BLaER1 (cell line): Measurements from ENCODE around the gene BTBD9.

Source experiments
- H3K27ac ChIP-seq: shearing (Covaris generic); formaldehyde crosslinking; 2 replicates; pipeline ENCODE4 v1.8.1; 2022
- H3K27me3 ChIP-seq: shearing (Covaris generic); formaldehyde crosslinking; 2 replicates; pipeline ENCODE4 v1.8.1; 2022
- H3K36me3 ChIP-seq: shearing (Covaris generic); formaldehyde crosslinking; 2 replicates; pipeline ENCODE4 v1.8.1; 2022
- H3K4me1 ChIP-seq: shearing (Covaris generic); formaldehyde crosslinking; 2 replicates; pipeline ENCODE4 v1.8.1; 2022
- H3K4me2 ChIP-seq: shearing (Covaris generic); formaldehyde crosslinking; 2 replicates; pipeline ENCODE4 v1.8.1; 2022
- H3K4me3 ChIP-seq: shearing (Covaris generic); formaldehyde crosslinking; 2 replicates; pipeline ENCODE4 v1.8.1; 2022
- H3K9ac ChIP-seq: shearing (Covaris generic); formaldehyde crosslinking; 2 replicates; pipeline ENCODE4 v1.8.1; 2022
- H3K9me3 ChIP-seq: shearing (Covaris generic); formaldehyde crosslinking; 2 replicates; pipeline ENCODE4 v1.8.1; 2022
- H4K20me1 ChIP-seq: shearing (Covaris generic); formaldehyde crosslinking; 2 replicates; pipeline ENCODE4 v1.8.1; 2022
- Cebpa-rat ChIP-seq: shearing (Covaris generic); IDR thresholded peaks from 2 replicates; pipeline ENCODE4 v1.8.1; 2022

BTBD9 gene

GRCh38 chr6:38341496-38341895 is 298.2 kb downstream of the BTBD9 start:
- no peaks in the 10 kb centered on the region for H3K27me3 ChIP-seq
- H3K27ac ChIP-seq = no peak overlapping the region
- no peak overlapping the region for H3K4me3 ChIP-seq
- no peak for TF ChIP-seq Cebpa-rat
- no peaks in the 10 kb centered on the region for H3K9me3 ChIP-seq
- H3K4me2 ChIP-seq = no peak overlapping the region
- no peaks in the 10 kb centered on the region for H4K20me1 ChIP-seq
- no peaks in the 10 kb centered on the region for H3K4me1 ChIP-seq
- H3K9ac ChIP-seq = no peak overlapping the region
- no peaks in the 10 kb centered on the region for H3K36me3 ChIP-seq

- no peak for TF ChIP-seq Cebpa-rat
- H3K4me3 ChIP-seq = no peak overlapping the region
- H3K9ac ChIP-seq = no peak overlapping the region
- H3K4me2 ChIP-seq = no peak overlapping the region
- no peaks in the 10 kb centered on the region for H3K27me3 ChIP-seq
- H3K4me1 ChIP-seq = no peaks in the 10 kb centered on the region
- peaks cover 8% of the 10 kb centered on the region; the same call in 1 of the 2 replicates for H3K9me3 ChIP-seq
- H4K20me1 ChIP-seq = no peaks in the 10 kb centered on the region
- H3K36me3 ChIP-seq = no peaks in the 10 kb centered on the region
- H3K27ac ChIP-seq = no peak overlapping the region
Observed at GRCh38 chr6:38339914-38340313, 299.8 kb downstream of the BTBD9 start.

DNA sequence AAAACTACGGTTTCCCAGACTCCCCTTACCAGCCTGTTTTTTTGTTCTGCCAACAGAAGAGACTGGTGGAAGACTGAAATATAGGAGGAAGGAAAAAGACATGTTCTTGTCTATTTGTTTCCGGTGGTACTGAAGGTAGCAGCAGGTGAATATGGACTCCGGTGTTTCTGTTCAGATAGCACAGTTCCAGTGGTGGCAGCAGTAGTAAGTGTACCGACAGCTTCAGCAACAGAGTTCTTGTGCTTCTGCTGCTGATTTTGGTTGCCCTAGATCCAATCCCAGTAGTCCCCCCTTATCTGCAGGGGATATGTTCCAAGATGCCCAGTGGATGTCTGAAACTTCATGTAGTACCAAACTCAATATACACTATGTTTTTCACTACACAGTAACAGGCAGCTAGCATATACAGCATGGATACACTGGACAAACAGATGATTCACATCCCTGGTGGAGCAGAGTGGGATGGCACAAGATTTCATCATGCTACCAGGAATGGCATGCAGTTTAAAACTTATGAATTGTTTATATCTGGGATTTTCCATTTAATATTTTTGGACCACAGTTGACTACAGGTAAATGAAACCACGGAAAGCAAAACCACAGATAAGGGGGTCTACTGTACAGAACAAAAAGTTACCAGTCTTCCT is 301.8 kb downstream of the BTBD9 start:
- no peak overlapping the region for H3K4me3 ChIP-seq
- H3K27me3 ChIP-seq = no peaks in the 10 kb centered on the region
- H3K9me3 ChIP-seq = peaks cover 22% of the 10 kb centered on the region
- H3K36me3 ChIP-seq = no peaks in the 10 kb centered on the region
- H3K9ac ChIP-seq = no peak overlapping the region
- H3K4me2 ChIP-seq = no peak overlapping the region
- TF ChIP-seq Cebpa-rat = no peak
- no peak overlapping the region for H3K27ac ChIP-seq
- no peaks in the 10 kb centered on the region for H3K4me1 ChIP-seq
- no peaks in the 10 kb centered on the region for H4K20me1 ChIP-seq

DNA sequence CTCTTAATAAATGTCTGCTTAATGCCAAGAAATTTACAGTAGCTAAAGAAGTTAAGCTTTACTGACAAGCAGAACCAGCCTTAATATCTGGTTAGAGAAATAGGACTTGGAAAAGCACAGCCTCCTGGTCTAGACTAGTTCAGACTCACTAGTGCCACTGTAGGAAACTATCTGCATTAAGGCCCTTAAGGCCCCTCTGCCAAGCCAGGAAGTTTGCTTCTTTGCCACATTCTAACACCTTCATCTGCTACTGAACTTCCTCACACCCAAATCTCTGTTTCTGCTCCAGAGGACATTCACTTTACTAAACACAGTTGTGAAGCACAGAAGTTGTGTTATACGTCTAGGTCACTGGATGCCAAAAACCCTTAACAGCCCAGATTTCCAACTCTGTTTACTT is 302.8 kb downstream of the BTBD9 start:
- H3K4me1 ChIP-seq = no peaks in the 10 kb centered on the region
- H3K27ac ChIP-seq = no peak overlapping the region
- H3K9me3 ChIP-seq = peaks cover 22% of the 10 kb centered on the region
- no peaks in the 10 kb centered on the region for H3K27me3 ChIP-seq
- no peaks in the 10 kb centered on the region for H3K36me3 ChIP-seq
- TF ChIP-seq Cebpa-rat = no peak
- no peak overlapping the region for H3K9ac ChIP-seq
- no peak overlapping the region for H3K4me2 ChIP-seq
- no peak overlapping the region for H3K4me3 ChIP-seq
- no peaks in the 10 kb centered on the region for H4K20me1 ChIP-seq

DNA sequence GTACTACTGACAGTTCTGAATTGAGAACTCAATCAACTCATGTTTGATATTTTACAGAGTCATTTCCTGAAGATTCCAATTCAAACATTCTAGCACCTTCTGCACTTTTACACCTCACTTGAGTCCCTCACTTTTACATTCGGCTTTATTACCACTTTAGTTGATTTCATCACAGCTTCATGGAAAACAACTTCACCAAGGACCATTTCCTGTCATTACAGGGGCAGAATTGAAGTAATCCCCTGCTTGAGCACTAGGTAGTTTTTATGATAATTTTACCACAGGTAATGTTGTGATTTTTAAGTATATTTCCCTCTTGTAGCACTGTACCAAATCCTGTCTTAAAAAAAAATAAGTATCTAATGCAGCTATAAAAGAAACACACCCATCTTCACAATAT is 312.9 kb downstream of the BTBD9 start:
- Histone ChIP-seq H3K9ac (no peak overlapping the region), H3K27ac (no peak overlapping the region), H3K27me3 (no peaks in the 10 kb centered on the region), H4K20me1 (no peaks in the 10 kb centered on the region), H3K4me2 (no peak overlapping the region), H3K36me3 (no peaks in the 10 kb centered on the region), H3K9me3 (no peaks in the 10 kb centered on the region), H3K4me1 (no peaks in the 10 kb centered on the region), H3K4me3 (no peak overlapping the region)
- no peak for TF ChIP-seq Cebpa-rat

GRCh38 chr6:38323216-38323615 is 316.5 kb downstream of the BTBD9 start:
- Histone ChIP-seq H3K9me3 (no peaks in the 10 kb centered on the region), H3K27ac (no peak overlapping the region), H3K4me2 (no peak overlapping the region), H4K20me1 (no peaks in the 10 kb centered on the region), H3K9ac (no peak overlapping the region), H3K4me3 (no peak overlapping the region), H3K27me3 (no peaks in the 10 kb centered on the region), H3K4me1 (no peaks in the 10 kb centered on the region), H3K36me3 (no peaks in the 10 kb centered on the region)
- no peak for TF ChIP-seq Cebpa-rat

DNA sequence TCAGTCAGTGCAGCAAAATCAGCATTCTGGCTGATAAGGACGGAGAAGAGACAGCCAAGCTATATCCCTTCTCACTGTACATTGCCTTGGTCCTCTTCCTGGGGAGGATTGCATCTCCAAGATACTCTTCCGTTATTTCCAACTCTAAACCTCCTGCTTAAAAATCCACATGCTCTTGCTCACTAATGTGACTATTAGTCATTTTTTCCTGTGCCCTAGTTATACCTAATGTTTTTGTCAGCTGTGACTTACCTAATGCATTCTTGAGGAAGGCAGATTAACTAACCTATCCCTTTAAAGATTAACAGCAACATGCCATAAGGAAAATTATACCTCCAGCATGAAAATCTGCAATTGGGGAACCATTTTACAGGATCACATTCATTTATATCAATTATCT is 317.6 kb downstream of the BTBD9 start:
- Histone ChIP-seq H3K4me1 (0 out of 2 replicates have a peak, but pooled peaks cover under 1% of the 10 kb centered on the region), H3K4me3 (no peak overlapping the region), H3K27ac (no peak overlapping the region)

DNA sequence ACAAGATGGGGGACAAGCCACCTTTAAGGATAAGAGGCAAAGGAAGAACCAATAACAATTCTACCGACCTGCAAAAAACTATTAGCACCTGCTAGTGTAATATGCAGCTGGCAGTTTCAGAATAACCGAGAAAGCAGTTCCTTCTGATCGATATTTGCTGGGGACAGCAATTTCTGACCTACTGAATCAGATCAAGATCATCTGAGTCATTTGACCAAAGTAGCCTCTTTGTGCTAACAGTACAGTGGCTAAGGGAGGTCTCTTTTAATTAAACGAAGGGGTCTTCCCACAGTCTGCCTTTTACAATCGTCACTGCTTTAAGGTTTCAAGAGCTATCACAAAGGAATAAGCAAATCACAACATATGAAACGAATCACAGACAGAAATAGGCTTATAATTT is 318.9 kb downstream of the BTBD9 start:
- Histone ChIP-seq H3K9ac (no peak overlapping the region), H3K27ac (no peak overlapping the region), H3K9me3 (no peaks in the 10 kb centered on the region), H3K4me1 (peaks cover 12% of the 10 kb centered on the region; the same call in 1 of the 2 replicates), H3K27me3 (no peaks in the 10 kb centered on the region), H4K20me1 (no peaks in the 10 kb centered on the region), H3K4me3 (no peak overlapping the region), H3K4me2 (no peak overlapping the region), H3K36me3 (no peaks in the 10 kb centered on the region)
- TF ChIP-seq Cebpa-rat = no peak

More for the DNA sequence above, 317.6 kb downstream of the BTBD9 start:
- no peaks in the 10 kb centered on the region for H3K9me3 ChIP-seq
- no peak overlapping the region for H3K9ac ChIP-seq
- no peak overlapping the region for H3K4me2 ChIP-seq
- TF ChIP-seq Cebpa-rat = no peak
- H3K36me3 ChIP-seq = no peaks in the 10 kb centered on the region
- no peaks in the 10 kb centered on the region for H4K20me1 ChIP-seq
- H3K27me3 ChIP-seq = no peaks in the 10 kb centered on the region

- peaks cover 12% of the 10 kb centered on the region; the same call in 1 of the 2 replicates for H3K4me1 ChIP-seq
- H3K4me2 ChIP-seq = no peak overlapping the region
- H3K4me3 ChIP-seq = no peak overlapping the region
- H3K9ac ChIP-seq = no peak overlapping the region
- no peaks in the 10 kb centered on the region for H3K27me3 ChIP-seq
- no peaks in the 10 kb centered on the region for H4K20me1 ChIP-seq
- H3K27ac ChIP-seq = no peak overlapping the region
- no peak for TF ChIP-seq Cebpa-rat
- no peaks in the 10 kb centered on the region for H3K9me3 ChIP-seq
- no peaks in the 10 kb centered on the region for H3K36me3 ChIP-seq
Observed at GRCh38 chr6:38320358-38320757, 319.4 kb downstream of the BTBD9 start.

- TF ChIP-seq Cebpa-rat = no peak
- Histone ChIP-seq H3K4me2 (no peak overlapping the region), H3K36me3 (no peaks in the 10 kb centered on the region), H3K4me3 (no peak overlapping the region), H4K20me1 (no peaks in the 10 kb centered on the region), H3K9ac (no peak overlapping the region), H3K4me1 (peaks cover 12% of the 10 kb centered on the region; the same call in 1 of the 2 replicates), H3K27ac (no peak overlapping the region), H3K9me3 (no peaks in the 10 kb centered on the region), H3K27me3 (no peaks in the 10 kb centered on the region)
Observed at GRCh38 chr6:38319256-38320212, 320.2 kb downstream of the BTBD9 start.
